Mesodermal cell (in vitro differentiated cells): ENCODE measurements around the gene CYP3A7. TPM values are rescaled to one million over a fixed set of nuclear protein-coding genes. Genes with fewer than 3 reads are reported as not detected.
"Not testable (repeated sequence)": the region's sequence is repeated elsewhere in the genome, so short reads cannot be mapped to it uniquely, and the experiment has no call there.

ENCODE experiments used
- H3K27ac ChIP-seq: 2 replicates; pipeline ENCODE4 v1.7.0; 2013; ENCODE audit warnings: mild to moderate bottlenecking, low read depth, low read length, moderate library complexity; ENCODE audit not compliant: severe bottlenecking
- H3K36me3 ChIP-seq: 2 replicates; pipeline ENCODE4 v1.7.1; 2013; ENCODE audit warnings: mild to moderate bottlenecking, low read length, moderate library complexity; ENCODE audit not compliant: control insufficient read depth, insufficient read depth
- H3K4me1 ChIP-seq: one replicate; pipeline ENCODE4 v1.7.1; 2013; ENCODE audit warnings: mild to moderate bottlenecking, low read length; ENCODE audit not compliant: insufficient read depth, control insufficient read depth, poor library complexity, severe bottlenecking
- H3K4me3 ChIP-seq: 2 replicates; pipeline ENCODE4 v1.7.0; 2013; ENCODE audit warnings: low read length, control low read depth, mild to moderate bottlenecking; ENCODE audit not compliant: insufficient read depth, poor library complexity, severe bottlenecking; ENCODE audit errors: extremely low read depth
- H3K9me3 ChIP-seq: 2 replicates; pipeline ENCODE4 v1.7.1; 2013; ENCODE audit warnings: mild to moderate bottlenecking, low read length, moderate library complexity; ENCODE audit not compliant: control insufficient read depth
- WGBS, 2 experiments: methylation state at CpG; one replicate each; pipeline ENCODE4 v1.1.5; 2013; ENCODE audit warnings: missing lambda C conversion rate in 2 of 2; ENCODE audit not compliant: insufficient coverage in 2 of 2; 5-methylcytosine and 5-hydroxymethylcytosine counted together
- polyA plus RNA-seq, 2 experiments: library from polyadenylated mRNA; stranded (reverse); fragments of 50-300 nt; gene quantifications; one replicate each; pipeline ENCODE4 v1.2.3, GENCODE V29; 2013

The CYP3A7 gene
- 0.18 TPM for polyA plus RNA-seq (2013, experiment 1 of 2)
- polyA plus RNA-seq (2013, experiment 2 of 2): not detected

- Histone ChIP-seq H3K9me3 (no peaks in the 10 kb centered on the region), H3K4me1 (peaks cover 8% of the 10 kb centered on the region), H3K36me3 (no peaks in the 10 kb centered on the region), H3K27ac (no peak within 1 kb of the TSS), H3K4me3 (no peak within 1 kb of the TSS)
- 80% methylated on average over 1 of the region's 5 CpGs; no CpG with 5 or more reads in 1 of the 2 experiments for WGBS, 2 experiments
Observed at GRCh38 chr7:99734987-99735386, at the start of gene CYP3A7. CYP3A7 (minus strand) TSS chr7:99735196; CDS start chr7:99735093, 103 bp downstream.

DNA sequence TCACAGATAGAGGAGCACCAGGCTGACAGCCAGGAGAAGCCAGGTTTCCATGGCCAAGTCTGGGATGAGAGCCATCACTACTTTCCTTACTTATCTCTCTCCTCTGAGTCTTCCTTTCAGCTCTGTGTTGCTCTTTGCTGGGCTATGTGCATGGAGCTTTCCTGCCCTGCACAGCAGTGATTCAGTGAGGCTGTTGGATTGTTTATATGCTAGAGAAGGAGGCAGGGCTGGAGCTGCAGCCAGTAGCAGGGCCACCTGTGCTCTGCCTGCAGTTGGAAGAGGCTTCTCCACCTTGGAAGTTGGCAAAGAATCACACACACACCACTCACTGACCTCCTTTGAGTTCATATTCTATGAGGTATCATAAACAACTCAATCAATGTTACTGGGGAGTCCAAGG lies 49.0 kb upstream of the CYP3A7 start, which contains the start of gene CYP3A4:
Gene CYP3A4, minus strand, starts transcription at position 178 of the 400 bp plus-strand sequence. Its CDS starts 103 bp downstream, at position 75.
- no peaks in the 10 kb centered on the region for H3K36me3 ChIP-seq
- H3K27ac ChIP-seq: no peak within 1 kb of the TSS
- H3K9me3 ChIP-seq: no peaks in the 10 kb centered on the region
- H3K4me3 ChIP-seq: no peak within 1 kb of the TSS
- H3K4me1 ChIP-seq: no peaks in the 10 kb centered on the region

DNA sequence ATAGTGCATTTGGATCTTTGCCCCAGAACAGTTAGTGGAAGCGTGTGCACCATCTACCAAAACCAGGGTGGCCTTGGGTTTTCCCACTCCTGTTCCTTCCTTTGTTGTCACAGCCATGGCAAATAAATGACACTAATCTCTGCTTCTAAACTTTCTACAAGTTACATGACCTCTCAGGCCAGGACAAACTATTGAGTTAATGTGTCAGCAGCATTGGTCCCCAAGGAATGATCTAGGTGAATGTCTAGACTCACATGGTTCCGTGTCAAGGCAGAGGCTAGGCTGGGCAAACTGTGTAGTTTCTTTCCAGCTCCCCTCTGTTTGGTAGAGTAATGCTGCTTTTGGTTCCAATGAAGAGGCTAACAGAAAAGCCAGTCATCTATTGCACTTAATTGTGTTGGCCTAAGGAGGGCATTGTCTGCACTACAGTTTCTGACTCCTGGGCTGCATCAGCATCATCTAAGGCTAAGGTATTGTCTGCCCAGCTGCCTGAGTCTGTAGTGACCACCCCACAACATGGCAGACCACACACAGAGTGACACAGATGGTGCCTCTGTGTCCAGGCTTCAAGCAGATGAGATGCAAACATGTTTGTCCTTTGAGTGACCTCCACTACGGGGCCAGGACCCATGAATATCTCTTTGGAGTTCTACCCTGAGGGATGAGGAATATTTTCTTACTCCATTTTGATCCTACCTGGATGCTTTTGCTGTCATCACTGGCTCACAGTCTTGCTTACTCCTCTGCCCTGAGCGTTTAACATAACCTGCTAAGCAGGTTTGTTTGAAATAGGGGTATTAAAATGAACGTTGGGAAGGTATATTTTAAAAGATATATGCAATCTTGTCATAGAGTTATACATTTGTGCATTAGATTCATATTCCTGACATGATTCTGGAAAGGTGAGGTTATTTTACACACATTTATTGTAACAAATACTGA lies 47.3 kb upstream of the CYP3A7 start:
- Histone ChIP-seq H3K9me3 (no peaks in the 10 kb centered on the region), H3K4me3 (no peak overlapping the region), H3K27ac (no peak overlapping the region), H3K36me3 (no peaks in the 10 kb centered on the region), H3K4me1 (no peaks in the 10 kb centered on the region)
- 85 to 94% methylated on average over 2 to 3 of the region's 5 CpGs for WGBS, 2 experiments

GRCh38 chr7:99780588-99780987 lies 45.6 kb upstream of the CYP3A7 start:
- no peaks in the 10 kb centered on the region for H3K9me3 ChIP-seq
- H3K27ac ChIP-seq: no peak overlapping the region
- H3K4me3 ChIP-seq: no peak overlapping the region
- no CpG with 5 or more reads among the region's 1 CpG for WGBS, 2 experiments
- no peaks in the 10 kb centered on the region for H3K4me1 ChIP-seq
- no peaks in the 10 kb centered on the region for H3K36me3 ChIP-seq

- Histone ChIP-seq H3K36me3 (no peaks in the 10 kb centered on the region), H3K27ac (no peak overlapping the region), H3K9me3 (no peaks in the 10 kb centered on the region), H3K4me3 (no peak overlapping the region), H3K4me1 (no peaks in the 10 kb centered on the region)
- WGBS, 2 experiments: 93 to 100% methylated on average over 2 to 3 of the region's 3 CpGs
Observed at GRCh38 chr7:99779949-99780348, 45.0 kb upstream of the CYP3A7 start.

DNA sequence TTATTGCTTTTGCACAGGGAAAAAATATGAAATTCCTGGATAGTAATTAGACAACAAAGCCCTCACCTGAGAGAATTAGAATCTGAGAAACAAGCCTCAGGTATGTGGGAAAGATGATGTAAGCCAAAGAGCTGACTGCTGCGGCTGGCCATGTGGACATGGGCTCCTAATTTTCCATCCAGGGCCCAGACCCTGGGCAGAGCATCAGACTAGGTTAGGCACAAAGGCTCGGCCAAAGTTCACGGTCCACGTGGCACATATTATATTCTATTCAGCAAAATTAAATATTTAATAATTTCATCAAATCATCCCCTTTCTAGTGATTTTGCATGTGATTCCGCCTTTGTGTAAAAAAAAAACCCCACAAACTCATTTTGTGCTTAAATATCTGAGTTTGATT lies 43.9 kb upstream of the CYP3A7 start:
- Histone ChIP-seq H3K4me3 (no peak overlapping the region), H3K36me3 (no peaks in the 10 kb centered on the region), H3K9me3 (no peaks in the 10 kb centered on the region), H3K27ac (no peak overlapping the region), H3K4me1 (no peaks in the 10 kb centered on the region)
- 92% methylated on average over 2 to 4 of the region's 5 CpGs for WGBS, 2 experiments

GRCh38 chr7:99773395-99773794 lies 38.4 kb upstream of the CYP3A7 start:
- H3K9me3 ChIP-seq, H3K27ac ChIP-seq, H3K4me1 ChIP-seq, H3K4me3 ChIP-seq, H3K36me3 ChIP-seq: not testable (repeated sequence)
- 83 to 100% methylated on average over 1 of the region's 1 CpG for WGBS, 2 experiments

DNA sequence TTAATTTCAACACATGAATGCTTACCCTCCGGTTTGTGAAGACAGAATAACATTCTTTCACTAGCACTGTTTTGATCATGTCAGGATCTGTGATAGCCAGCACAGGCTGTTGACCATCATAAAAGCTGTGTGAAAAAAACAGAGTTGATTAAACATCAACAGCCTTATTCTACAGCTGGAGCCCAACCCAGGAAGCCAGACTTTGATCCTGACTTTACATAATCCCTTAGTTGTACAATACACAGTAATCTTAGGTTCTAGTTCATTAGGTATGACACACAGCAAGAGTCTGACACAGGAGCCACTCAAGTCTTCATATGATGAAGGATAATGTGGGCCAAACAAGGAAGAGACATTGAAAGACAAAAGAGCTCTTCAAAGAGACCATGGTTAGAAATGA lies 37.6 kb upstream of the CYP3A7 start:
- Histone ChIP-seq H3K9me3 (no peaks in the 10 kb centered on the region), H3K27ac (no peak overlapping the region), H3K4me3 (no peak overlapping the region), H3K4me1 (no peaks in the 10 kb centered on the region), H3K36me3 (no peaks in the 10 kb centered on the region)
- WGBS, 2 experiments: 100% methylated on average over 1 of the region's 1 CpG; no CpG with 5 or more reads in 1 of the 2 experiments

DNA sequence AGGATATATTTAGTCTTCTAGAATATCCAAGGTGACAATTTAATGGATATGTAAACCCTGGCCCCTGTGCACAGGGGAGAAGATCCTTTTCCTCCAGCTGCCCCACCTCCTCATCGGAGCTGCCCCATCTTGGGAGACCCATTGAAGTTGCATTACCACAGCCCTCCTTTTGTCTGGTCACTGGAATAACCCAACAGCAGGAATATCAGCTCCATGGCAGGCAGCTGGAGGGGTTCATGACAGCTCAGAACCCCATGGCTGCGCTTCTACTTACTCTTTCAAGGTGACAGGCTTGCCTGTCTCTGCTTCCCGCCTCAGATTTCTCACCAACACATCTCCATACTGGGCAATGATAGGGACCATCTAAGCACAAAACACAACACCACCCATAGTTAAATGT lies 34.5 kb upstream of the CYP3A7 start:
- H3K4me1 ChIP-seq, H3K4me3 ChIP-seq, H3K27ac ChIP-seq, H3K36me3 ChIP-seq, H3K9me3 ChIP-seq: not testable (repeated sequence)
- 90% methylated on average over 2 of the region's 3 CpGs; no CpG with 5 or more reads in 1 of the 2 experiments for WGBS, 2 experiments

- no peaks in the 10 kb centered on the region for H3K4me1 ChIP-seq
- no peak overlapping the region for H3K4me3 ChIP-seq
- no peak overlapping the region for H3K27ac ChIP-seq
- no peaks in the 10 kb centered on the region for H3K9me3 ChIP-seq
- H3K36me3 ChIP-seq: no peaks in the 10 kb centered on the region
- no CpG with 5 or more reads among the region's 2 CpGs for WGBS, 2 experiments
Observed at GRCh38 chr7:99768471-99768870, 33.5 kb upstream of the CYP3A7 start.

- H3K4me3 ChIP-seq: no peak overlapping the region
- WGBS, 2 experiments: no CpG with 5 or more reads among the region's 1 CpG
- no peaks in the 10 kb centered on the region for H3K9me3 ChIP-seq
- no peaks in the 10 kb centered on the region for H3K4me1 ChIP-seq
- H3K27ac ChIP-seq: no peak overlapping the region
- H3K36me3 ChIP-seq: no peaks in the 10 kb centered on the region
Observed at GRCh38 chr7:99767662-99768061, 32.7 kb upstream of the CYP3A7 start.
